ENCODE results near the gene MEGF10.

The MEGF10 gene

DNA sequence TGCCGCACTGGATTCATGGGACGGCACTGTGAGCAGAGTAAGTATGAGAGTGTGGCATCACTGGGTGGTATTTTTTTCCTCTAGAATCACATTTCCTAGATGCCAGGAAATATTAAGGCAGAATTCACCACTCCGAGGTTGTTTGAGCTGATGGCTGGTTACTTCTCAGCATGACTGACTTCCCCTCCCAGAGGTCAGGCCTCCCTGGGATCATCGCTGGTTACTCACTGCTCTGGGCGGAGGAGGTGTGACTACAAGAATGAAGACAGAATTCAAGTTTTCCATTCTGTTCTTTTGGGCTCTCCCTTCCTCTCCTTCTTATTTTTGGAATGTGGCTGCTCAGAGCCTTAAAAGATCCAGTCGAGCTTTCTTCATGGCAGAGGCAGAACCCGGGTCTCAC, 150.2 kb downstream of the MEGF10 start:
- DNase-seq (ENCODE audit: low spot score): peak; percentile 12

DNA sequence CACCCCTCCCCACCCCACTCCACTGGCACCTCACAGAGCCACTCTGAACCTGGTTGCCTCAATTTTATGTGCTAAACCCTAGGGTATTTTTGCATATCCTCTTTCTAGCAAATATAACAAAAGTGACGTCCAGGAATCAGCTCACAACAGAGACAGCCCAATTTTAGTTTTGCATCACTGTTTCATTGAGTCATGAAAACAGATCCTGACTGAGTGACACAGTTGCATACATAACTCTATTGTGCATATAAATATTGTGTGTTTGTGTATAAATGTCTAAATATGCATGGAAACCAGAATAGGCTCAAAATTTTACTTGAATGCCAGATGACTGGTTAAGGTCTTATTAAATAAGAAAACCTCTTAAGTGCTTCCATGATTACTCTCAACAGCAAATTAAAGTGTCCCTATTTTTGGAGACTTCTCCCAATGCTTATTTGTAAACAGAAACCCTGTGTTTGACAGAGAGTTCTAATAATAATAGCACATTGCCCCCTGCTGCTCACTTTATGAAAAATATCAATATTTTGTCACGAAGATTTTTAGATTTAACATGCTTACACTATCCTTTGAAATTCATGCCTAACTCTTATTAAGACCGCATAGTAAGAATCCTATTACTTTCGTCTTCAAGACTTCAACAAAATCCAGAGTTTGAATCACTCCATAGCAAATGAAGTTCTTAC, 151.3 kb downstream of the MEGF10 start:
- DNase-seq (ENCODE audit: low spot score): peak; percentile 47

DNA sequence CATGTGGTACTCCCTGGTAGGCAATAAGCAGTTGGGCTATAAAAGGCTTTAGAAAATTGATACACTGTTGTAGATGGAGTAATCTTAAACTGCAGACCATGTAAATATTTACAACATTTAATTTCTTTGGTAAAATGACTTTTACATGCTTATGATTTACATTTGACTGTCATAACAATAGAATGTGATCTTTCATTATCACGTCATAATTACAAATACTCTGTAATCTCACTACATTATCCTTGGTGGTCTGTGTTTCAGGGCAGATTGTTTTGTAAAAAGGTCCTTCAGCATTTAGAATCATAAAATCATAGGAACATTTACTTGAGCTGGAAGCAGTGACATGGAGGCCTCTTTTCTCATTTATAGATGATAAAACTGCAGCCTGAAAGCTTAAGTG, 153.6 kb downstream of the MEGF10 start:
- DNase-seq (ENCODE audit: low spot score): no peak

DNA sequence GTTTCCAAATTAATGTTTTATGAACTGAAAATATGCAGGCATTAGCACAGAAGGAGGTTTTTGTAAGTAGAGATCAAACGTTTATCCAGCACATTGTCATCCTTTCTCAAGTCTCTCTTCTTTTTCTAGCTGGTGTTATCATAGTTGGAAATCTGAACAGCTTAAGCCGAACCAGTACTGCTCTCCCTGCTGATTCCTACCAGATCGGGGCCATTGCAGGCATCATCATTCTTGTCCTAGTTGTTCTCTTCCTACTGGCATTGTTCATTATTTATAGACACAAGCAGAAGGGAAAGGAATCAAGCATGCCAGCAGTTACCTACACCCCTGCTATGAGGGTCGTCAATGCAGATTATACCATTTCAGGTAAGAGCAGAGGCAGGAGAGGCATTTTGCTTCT, 154.7 kb downstream of the MEGF10 start:
- no peak for DNase-seq (ENCODE audit: low spot score)

DNA sequence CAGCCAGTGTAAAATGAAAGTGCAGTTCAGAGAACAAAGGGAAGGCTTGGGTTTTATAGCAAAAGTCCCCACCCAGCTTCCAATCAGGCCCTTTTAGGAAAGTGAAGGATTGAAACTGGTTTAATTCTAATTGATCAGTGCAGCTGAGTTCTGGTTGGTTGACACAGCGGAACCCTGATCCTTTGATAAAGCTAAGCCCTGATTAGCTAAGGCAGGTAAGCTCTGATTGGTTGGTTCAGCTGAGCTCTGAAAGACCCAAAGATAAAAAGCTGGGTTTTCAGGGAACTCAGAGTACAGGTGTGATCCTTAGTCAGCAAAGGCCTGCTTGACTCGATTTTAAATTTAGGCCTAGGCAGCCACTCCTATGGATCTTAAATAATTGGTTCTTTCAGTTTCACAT, 156.0 kb downstream of the MEGF10 start:
- no peak for DNase-seq (ENCODE audit: low spot score)

DNA sequence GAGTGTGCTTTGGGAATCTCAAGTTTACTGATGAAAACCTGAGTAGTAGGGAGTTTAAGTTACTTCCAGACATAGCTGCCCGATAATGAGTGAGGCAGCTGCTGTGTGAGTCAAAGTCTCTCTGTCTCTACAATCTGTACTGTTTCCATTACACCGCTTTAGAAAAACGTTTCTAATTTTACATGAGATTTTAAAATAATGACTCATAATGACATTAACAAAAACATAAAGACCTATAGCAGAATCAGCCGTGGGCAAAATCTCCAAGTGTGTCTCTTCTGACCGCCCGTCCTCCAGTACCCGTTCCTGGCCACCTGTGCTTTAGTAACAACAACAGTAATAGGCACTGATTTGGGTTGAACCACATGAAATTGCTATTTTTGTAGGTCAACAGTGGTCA, 157.2 kb downstream of the MEGF10 start:
- no peak for DNase-seq (ENCODE audit: low spot score)

DNA sequence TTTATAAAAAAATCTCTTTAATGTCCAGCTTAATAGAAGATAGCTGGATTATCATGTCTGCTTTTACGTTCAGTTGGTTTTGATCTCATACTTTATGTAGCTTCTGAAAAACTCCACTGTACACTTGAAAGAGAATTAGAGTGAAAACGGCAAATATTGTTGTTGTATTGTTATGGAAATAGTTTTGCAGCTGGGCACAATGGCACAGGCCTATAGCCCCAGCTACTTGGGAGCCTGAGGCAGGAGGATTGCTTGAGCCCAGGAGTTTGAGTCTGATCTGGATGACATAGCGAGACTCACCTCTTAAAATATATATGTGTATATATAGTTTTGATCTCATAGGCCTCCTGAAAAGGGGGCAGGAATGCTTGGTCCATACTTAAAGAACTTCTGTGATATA, 159.4 kb downstream of the MEGF10 start:
- DNase-seq (ENCODE audit: low spot score): no peak

DNA sequence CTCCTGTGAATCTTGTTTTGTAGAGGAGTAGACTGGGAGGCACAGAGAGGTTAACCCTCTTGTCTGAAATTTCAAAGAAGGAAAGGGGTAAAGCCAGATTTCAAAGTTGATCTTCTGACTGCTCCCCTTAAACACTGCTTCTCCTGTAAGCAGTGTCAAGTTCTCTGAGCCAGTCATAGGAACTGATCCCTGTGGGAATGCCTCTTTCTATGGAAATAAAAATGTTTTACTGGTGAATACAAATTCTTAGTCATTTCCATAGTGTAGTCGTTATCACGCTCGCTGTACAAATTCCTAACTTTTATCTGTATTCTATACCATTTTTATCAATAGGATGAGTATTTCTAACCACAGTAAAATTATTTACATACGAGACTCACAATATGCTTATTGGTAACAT, 160.5 kb downstream of the MEGF10 start:
- DNase-seq (ENCODE audit: low spot score): no peak

DNA sequence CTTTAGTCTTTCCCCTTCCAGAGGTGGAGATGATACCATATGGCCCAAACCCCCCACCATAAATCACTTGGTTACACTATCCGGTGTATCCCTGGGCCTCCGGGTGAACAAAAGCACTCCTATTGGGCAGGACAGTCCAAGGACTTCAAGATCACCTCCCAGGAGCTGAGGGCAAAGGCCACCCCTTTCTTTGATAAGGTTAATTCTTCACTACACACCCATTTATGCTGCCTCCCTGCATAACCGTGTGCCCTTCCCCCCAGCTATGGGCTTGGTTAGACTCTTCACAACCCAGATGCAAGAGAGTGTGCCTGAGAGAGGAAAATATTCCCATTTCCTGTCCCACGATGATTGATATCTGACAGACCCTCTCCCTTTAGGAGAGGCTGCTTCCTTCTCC, 162.0 kb downstream of the MEGF10 start:
- no peak for DNase-seq (ENCODE audit: low spot score)

DNA sequence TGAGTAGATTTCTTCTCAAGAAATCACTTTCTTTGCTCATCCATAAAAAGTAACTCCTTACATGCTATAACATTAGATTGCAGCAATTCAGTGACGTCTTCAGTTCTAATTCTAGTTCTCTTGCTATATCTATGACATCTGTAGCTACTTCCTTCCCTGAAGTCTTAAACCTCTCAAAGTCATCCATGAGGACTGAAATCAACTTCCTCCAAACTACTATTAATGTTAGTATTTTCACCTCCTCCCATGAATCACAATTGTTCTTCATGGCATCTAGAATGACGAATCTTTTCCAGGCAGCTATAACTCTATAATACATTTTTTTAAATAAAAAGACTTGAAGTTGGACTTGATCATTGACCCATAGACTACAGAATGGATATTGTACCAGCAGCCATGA, 180.6 kb downstream of the MEGF10 start:
- peak; percentile 67 for DNase-seq (ENCODE audit: low spot score)

DNA sequence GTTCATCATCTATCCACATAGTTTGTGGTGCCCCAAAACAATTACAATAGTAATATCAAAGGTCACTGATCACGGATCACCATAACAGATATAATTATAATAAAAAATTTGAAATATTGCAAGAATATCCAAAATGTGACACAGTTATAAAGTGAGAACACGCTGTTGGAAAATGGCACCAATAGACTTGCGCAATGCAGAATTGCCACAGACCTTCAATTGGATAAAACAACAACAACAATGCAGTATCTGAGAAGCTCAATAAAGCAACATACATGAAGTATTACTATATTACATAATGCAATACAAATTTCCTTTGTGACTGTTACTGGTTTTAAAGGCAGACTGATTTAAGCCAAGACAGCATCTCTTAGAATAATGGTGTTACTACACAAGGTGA, 182.1 kb downstream of the MEGF10 start:
- DNase-seq (ENCODE audit: low spot score): no peak

DNA sequence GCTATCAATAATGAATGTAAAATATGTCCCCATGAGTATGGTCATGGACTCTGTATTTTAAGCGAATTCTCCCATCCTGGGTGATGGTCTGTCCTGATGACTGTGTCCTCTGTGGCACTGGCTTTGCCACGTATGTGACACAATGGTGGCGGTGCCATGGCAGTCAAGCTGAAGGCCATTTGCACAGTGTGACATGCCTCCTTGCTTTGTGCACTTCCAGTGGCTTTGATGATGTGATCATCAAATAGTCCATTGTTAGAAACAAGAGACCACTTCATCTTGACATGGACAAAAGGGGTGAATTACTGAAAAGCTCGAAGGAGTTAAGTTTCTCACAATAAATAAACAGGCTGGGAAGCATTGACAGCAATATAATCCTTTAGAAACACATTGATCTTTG, 195.9 kb downstream of the MEGF10 start:
- no peak for DNase-seq (ENCODE audit: low spot score)

DNA sequence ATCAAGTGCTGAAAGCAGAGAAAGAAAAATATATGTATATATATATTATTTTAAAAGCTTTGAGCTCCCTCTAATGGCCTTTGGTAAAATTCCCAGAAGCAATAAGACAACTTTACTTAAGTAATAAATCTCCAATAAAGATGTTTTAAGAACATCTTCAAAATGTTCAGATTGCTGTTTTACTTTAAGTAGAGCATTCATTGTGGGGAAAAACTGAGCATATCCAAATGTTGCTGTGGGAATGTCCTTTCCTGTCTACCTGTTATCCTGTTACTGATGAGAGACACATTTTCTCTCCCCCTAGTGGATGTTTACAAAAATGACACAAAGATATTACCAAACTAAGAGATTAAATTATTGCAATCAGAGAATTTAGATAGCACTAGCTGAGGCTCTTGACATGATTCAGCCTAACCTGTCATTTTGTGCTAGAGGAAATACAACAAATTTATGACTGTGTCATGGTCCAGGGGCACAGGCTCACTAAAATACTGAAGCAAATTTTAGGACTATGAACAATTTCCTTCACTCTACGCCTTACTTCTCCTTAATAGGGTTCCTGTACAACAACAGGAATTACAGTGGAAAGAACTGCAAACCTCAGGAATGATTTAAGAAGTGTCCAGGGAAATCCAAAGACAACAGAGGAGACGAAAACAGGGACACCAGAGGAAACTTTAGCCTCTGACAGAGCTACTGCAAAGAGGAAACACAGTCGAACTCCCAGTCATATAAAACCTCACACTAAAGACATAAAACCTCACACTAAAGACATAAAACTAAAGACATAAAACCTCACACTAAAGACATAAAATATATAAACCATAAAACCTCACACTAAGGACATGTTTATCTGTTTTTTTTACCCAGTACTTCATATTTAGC, 202.5 kb downstream of the MEGF10 start:
- DNase-seq (ENCODE audit: low spot score): peak; percentile 64

DNA sequence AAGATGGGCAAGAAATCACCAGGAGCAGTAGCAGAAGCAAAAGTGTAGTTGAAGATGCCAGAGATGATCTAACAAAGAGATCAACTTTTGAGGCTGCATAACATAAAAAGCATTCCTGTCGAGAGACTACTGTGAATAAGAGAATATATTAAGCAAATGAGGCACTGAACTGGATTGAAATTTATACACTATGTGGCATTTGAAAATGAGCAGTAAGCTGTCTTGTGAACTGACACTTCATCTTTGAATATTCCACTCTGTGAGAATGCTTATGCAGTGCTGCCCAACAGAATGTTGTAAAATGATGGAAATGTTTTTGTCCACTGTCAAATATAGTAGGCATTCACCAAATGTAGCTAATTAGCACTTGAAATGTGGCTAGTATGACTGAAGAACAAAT, 208.0 kb downstream of the MEGF10 start:
- DNase-seq (ENCODE audit: low spot score): no peak

DNA sequence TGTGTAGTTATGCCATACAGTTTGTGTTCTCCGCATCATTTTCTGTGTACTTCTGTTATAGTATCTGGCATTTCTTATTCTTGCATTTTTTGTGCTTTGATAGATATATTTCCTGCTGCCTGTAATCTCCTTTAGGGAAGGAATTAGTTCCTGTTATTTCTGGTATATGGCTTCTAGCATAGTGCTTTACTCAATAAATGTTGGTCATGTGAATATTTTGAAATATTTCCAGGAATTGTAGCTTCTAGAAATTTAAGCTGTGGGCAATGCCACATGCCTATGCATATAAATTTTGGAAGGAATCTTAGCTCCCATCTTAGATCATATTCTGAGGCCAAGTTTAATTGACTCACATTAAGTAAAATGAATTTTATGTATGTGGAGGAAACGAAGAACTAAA, 215.3 kb downstream of the MEGF10 start:
- no peak for DNase-seq (ENCODE audit: low spot score)

DNA sequence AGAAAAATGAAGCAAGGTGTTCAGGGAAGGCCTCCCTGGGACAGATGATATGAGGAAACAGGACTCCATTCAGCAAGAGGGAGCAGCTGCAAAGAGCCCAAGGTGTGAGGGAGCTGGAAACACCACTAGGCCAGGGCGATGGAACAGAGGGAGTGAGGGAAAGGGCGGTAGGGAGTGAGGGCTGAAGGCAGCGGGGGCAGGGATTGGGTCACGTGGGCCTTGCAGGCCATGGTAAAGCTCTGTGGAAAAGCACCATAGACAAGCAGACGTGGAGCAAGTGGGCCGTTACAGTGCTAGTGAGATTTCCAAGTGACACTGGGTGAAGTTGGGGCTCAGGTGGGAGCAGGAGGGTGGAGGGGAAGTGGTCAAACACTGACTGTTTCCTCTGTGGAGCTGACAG, 216.0 kb downstream of the MEGF10 start:
- no peak for DNase-seq (ENCODE audit: low spot score)

DNA sequence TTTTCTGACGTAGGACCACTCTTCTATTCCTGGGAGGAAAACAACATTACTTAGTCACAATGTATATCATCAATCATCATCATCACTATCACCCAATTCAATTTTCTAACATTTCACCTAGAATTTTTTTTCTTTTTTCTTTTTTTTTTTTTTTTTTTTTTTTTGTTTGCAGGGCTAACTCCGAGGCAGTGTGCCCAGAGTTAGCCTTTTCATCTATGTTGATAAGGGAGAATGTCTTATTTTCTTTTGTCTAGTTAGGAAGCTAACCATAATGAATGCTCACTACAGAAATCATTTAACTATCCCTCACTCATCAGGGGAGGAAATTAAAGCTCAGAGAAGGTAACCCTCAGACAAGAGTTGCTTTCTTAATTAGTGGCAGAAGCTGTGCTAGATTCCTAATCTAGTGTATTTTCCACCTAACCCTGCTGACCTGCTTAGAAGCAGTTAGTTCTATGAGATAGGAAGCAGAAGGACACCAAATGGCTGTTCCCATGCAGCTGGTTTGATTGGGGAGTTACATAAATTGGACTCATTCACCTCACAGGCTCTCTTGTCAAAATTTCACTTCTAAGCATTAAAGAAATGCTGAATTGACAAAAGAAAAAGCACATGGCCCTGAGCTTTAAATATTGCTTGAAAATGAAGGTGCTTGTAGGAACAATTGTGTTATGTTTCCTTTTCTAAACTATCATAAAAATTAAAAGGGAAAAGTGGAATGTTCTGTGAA, 218.2 kb downstream of the MEGF10 start:
- DNase-seq (ENCODE audit: low spot score): no peak
